K562 (cell line): ENCODE measurements around the gene AMDHD1. TPM values are rescaled to one million over a fixed set of nuclear protein-coding genes. Genes with fewer than 3 reads are reported as not detected.

Source experiments
- CBFA2T2 ChIP-seq: fragments of 450-650 bp; conservative IDR thresholded peaks from 2 replicates; pipeline ENCODE4 v1.6.1; 2017; ENCODE audit warnings: mild to moderate bottlenecking
- CBX5 ChIP-seq: IDR thresholded peaks from 2 replicates; pipeline ENCODE4 v1.6.1; 2014; ENCODE audit warnings: low read depth, borderline replicate concordance
- DLX4 ChIP-seq: fragments of 250-450 bp; sonication (Bioruptor Pico); IDR thresholded peaks from 2 replicates; pipeline ENCODE4 v1.6.1; 2021; ENCODE audit warnings: mild to moderate bottlenecking
- GMEB1 ChIP-seq: fragments of 250-450 bp; sonication (Bioruptor Pico); IDR thresholded peaks from 2 replicates; pipeline ENCODE4 v1.4.0; 2020; ENCODE audit warnings: mild to moderate bottlenecking
- HMG20A ChIP-seq: fragments of 450-650 bp; formaldehyde crosslinking; conservative IDR thresholded peaks from 2 replicates; pipeline ENCODE4 v1.4.0; 2020; ENCODE audit warnings: mild to moderate bottlenecking, mixed read lengths
- NBN ChIP-seq: fragments of 450-650 bp; IDR thresholded peaks from 2 replicates; pipeline ENCODE4 v1.6.1; 2016; ENCODE audit warnings: low read depth, mild to moderate bottlenecking
- NFATC3 ChIP-seq: fragments of 450-650 bp; IDR thresholded peaks from 2 replicates; pipeline ENCODE4 v1.6.1; 2017; ENCODE audit warnings: mild to moderate bottlenecking
- POLR2AphosphoS2 ChIP-seq: IDR thresholded peaks from 2 replicates; pipeline ENCODE4 v1.6.1; 2012; ENCODE audit warnings: low read length, improper control_type of control experiment
- SRSF1 ChIP-seq: fragments of 200-400 bp; formaldehyde crosslinking; IDR thresholded peaks from 2 replicates; pipeline ENCODE4 v1.6.1; 2017; ENCODE audit warnings: mild to moderate bottlenecking, low read depth, low read length, moderate library complexity
- ZNF23 ChIP-seq: fragments of 250-450 bp; sonication (Bioruptor Pico); IDR thresholded peaks from 2 replicates; pipeline ENCODE4 v1.4.0; 2020; ENCODE audit warnings: mild to moderate bottlenecking
- ZNF280A ChIP-seq: fragments of 450-650 bp; IDR thresholded peaks from 2 replicates; pipeline ENCODE4 v1.6.1; 2018; ENCODE audit warnings: mild to moderate bottlenecking, low read depth; ENCODE audit not compliant: partially characterized antibody
- ZNF280B ChIP-seq: fragments of 250-450 bp; sonication (Bioruptor Pico); IDR thresholded peaks from 2 replicates; pipeline ENCODE4 v1.5.1; 2021; ENCODE audit warnings: mild to moderate bottlenecking
- ZNF449 ChIP-seq: fragments of 250-450 bp; sonication (Bioruptor Pico); IDR thresholded peaks from 2 replicates; pipeline ENCODE4 v1.8.0; 2022; ENCODE audit warnings: moderate library complexity, mild to moderate bottlenecking, inconsistent platforms
- ZNF511 ChIP-seq: sonication (generic); formaldehyde crosslinking; IDR thresholded peaks from 2 replicates; pipeline ENCODE4 v1.8.0; 2022; ENCODE audit warnings: mild to moderate bottlenecking, missing genetic modification reagents
- ZNF707 ChIP-seq: fragments of 250-450 bp; sonication (Bioruptor Pico); conservative IDR thresholded peaks from 2 replicates; pipeline ENCODE4 v1.8.0; 2022; ENCODE audit warnings: inconsistent platforms, mild to moderate bottlenecking, moderate library complexity
- polyA plus RNA-seq, 8 experiments: library from polyadenylated mRNA; depleted of rRNA in 4 of 8; stranded (reverse) in 5 of 8; unstranded in 3 of 8; fragments of >200 nt; fragmentation: Nextera tagmentation in 2 of 8; fragmentation: Illumina TruSeq in 1 of 8; extraction: Ambion mirVana in 2 of 8; extraction: Trizol in 1 of 8; gene quantifications; 2 replicates each; pipeline versions ENCODE4 v1.2.1 to v1.2.3, GENCODE V29; 2011 to 2014; ENCODE audit warnings: inconsistent platforms in 1 of 8, missing spikeins in 1 of 8
- total RNA-seq, 7 experiments: library from RNA; depleted of rRNA in 6 of 7; stranded (reverse); fragments of >200 nt in 6 of 7; fragmentation: Illumina TruSeq in 2 of 7; extraction: Trizol in 2 of 7; gene quantifications; 2 replicates each; pipeline versions ENCODE4 v1.2.1 to v1.2.3, GENCODE V29; 2011 to 2021; ENCODE audit warnings: low replicate concordance in 1 of 7

Gene AMDHD1
- total and polyA plus RNA-seq, 9 of the 15 experiments (the other 6 are each of a cell fraction or from before 2014, with no cell fraction given) = not detected

GRCh38 chr12:95995238-95996031, 52.3 kb downstream of the AMDHD1 start (continued):
- TF ChIP-seq ZNF280A = no peak
- TF ChIP-seq NFATC3 = no peak
- no peak for TF ChIP-seq SRSF1
- TF ChIP-seq GMEB1 (CRISPR knock-in tag) = no peak
- TF ChIP-seq ZNF449 = no peak
- TF ChIP-seq POLR2AphosphoS2 = no peak
- no peak for TF ChIP-seq ZNF707
- TF ChIP-seq CBFA2T2 = no peak
- no peak for TF ChIP-seq NBN
- no peak for TF ChIP-seq ZNF23
- no peak for TF ChIP-seq HMG20A
- TF ChIP-seq DLX4 (CRISPR knock-in tag) = no peak
- TF ChIP-seq ZNF511 (CRISPR knock-in tag) = no peak
- no peak for TF ChIP-seq ZNF280B
- TF ChIP-seq CBX5 = no peak
